T-helper 9 cell (primary cell): ENCODE results near the gene RBBP5.
"Not testable (repeated sequence)": the region's sequence is repeated elsewhere in the genome, so short reads cannot be mapped to it uniquely, and the experiment has no call there.

Experiments
- DNase-seq: peaks from one replicate; pipeline ENCODE4 v3.0.0-alpha.2; 2020
- total RNA-seq, 2 donors: gene quantifications; one replicate each; lab custom pipeline; 2026; lab: John Stamatoyannopoulos, UW

RBBP5 gene, protein sequence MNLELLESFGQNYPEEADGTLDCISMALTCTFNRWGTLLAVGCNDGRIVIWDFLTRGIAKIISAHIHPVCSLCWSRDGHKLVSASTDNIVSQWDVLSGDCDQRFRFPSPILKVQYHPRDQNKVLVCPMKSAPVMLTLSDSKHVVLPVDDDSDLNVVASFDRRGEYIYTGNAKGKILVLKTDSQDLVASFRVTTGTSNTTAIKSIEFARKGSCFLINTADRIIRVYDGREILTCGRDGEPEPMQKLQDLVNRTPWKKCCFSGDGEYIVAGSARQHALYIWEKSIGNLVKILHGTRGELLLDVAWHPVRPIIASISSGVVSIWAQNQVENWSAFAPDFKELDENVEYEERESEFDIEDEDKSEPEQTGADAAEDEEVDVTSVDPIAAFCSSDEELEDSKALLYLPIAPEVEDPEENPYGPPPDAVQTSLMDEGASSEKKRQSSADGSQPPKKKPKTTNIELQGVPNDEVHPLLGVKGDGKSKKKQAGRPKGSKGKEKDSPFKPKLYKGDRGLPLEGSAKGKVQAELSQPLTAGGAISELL
- 42.7 to 73.4 reads per million in 2 donors for total RNA-seq

DNA sequence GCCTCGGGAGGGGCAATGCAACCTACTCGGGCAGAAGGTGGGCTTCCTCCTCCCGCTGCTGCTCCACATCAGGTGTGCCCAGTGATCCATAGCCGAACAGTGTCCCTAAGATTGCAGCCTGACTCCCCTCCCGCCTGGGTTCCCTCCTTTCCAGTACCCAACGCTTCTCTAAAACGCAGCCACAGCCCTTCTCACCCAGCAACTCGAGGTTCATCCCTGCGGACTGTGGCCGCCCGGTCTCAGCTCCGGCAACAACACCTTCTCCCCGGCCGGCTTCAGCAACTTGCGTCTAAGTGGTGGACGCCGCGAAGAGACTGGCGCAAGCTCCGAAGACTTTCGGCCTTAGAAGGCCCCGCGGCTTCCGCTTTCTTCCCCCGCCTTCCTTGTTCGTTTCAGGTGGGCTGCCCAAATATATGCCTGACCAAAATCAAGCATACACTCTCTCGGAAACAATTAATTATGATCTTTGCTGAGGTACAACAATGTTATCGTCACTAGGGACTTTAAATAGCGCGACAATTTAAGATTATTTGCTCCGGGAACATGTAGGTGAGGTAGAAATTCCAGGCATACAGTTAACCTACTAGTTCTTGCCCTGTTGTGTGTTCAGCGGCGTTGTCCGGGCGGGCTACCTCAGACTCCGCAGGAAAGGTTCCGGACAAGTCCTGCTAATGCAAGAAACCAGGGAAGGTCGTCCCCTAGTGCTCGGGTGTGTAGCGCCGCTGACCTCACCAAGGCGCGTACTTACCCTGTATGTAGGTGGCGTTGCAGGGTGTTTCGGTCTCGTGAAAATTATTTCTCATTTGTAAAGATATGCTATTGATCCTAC is at the start of gene RBBP5:
TSS of gene RBBP5 (minus strand) at position 319 of the 829 bp plus-strand sequence. CDS start at position 214, 105 bp downstream.
- peak; percentile 88 for DNase-seq

DNA sequence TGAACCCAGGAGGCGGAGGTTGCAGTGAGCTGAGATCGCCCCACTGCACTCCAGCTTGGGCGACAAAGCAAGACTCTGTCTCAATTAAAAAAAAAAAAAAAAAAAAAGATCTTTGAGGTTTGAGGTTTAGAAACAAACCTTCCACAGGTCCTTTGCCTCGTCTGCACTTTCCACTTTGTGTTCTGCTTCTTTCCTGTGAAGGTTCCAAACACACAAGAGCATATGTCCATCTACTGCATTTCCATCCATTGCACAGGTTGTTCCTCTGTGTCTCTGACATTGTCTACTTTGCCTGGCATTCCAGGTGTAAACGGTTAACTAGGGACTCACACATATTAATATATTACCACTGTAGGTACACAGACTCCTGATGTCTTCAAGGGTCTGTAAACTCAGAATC is 49.6 kb upstream of the RBBP5 start:
- DNase-seq, result no peak

DNA sequence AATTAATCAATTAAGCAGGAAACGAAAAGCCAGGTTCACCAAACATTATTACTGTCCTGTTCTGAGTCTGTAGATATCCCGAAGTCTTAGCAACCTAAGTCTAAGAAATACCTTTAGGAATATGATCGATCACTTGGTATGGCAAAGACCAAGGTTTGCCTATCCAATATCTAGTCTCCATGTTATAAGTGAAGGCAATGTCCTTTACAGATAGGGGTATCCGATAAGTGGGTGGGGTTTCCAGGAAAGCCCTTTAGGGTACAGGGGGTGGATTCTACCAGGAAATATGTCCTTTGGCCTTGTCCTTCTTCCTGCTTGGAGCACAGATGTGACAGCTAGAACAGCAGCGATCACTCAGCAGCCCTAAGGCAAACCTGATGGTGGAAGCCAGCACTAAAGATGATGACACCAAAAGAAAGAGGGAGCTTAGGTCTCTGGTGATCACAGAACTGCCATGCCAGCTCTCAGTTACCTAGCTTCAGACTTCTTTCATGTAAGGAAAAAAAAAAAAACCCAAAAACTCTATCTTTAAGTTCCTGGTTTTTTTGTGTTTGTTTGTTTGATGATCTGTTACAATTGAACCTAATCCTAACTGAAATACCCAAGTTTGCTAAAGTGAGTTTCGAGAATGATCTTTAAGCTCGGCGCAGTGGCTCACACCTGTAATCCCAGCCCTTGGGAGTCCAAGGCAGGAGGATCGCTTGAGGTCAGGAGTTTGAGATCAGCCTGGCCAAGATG is 48.9 kb upstream of the RBBP5 start:
- DNase-seq, result no peak

DNA sequence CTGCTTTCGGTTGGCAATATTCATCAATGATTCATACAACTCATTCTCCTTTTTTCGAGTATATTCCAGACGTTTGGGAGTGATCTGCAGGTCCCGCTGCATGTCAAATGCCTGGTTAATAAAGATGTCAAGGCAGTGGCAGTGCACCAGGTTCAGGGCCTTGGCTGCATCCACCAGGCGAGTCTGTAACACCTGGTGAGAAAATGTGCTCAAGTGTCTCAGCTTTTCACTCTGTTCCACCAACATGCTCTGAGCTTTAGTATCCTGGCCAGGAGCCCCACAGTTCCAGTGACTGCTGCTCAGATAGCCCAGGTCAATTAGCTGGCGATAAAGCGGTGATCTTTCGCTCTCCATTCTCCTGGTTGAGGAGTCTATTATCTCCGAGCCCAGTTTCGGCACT is 47.5 kb upstream of the RBBP5 start:
- DNase-seq, result no peak

DNA sequence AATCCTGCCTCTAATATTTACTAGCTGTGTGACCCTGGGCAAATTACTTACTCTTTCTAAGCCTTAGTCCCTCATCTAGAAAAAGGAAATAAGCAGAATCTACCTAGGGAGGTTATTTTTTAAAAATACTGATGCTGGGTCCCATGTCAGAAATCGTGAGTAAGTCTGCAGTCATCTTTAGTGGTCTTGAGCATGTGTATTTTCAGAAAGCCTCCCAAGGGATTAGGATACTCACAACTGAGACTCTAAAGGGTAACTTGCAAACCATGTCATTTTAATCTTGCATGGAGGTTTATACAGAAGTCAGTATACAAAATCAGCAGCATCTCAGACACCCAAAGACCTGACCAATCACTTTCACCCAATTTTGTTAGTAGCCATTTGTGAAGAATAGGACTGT is 46.5 kb upstream of the RBBP5 start:
- no peak for DNase-seq

DNA sequence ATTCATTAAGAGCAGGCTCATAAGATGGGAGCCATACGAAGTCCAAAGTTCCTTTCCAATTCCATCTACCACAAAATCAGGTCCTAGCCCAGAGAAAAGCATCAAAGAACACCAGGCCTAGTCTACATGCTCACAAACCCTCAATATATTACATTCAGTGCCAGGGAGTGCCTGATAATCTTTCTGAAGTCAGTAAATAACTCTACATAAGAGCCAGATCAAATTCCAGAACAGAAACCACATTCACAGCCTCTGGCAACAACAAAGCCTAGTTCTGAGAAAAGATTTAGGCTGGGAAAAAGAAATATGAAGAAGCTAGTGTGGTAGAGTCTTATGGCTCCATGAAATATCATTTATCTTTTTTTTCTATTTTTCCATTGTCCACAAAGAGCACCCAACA is 40.5 kb upstream of the RBBP5 start:
- no peak for DNase-seq

DNA sequence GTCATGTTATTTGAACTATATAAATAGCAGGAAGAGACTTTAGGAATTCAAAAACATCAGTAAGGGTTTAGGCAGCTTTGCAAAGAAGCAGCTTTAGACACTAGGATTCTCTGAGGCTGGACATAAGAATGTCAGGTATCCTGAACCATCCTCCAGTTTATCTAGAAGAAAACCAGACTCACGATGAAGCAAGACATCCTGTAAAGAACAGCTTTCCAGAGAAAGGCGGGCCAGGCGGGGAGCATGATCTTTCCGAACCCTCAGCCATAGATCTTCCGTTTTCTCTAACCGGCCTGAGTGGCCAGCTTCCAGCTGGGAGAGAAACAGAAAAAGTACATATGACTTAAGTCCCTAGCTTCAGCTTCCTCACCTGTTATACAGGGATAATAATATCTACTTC is 39.3 kb upstream of the RBBP5 start:
- no peak for DNase-seq

DNA sequence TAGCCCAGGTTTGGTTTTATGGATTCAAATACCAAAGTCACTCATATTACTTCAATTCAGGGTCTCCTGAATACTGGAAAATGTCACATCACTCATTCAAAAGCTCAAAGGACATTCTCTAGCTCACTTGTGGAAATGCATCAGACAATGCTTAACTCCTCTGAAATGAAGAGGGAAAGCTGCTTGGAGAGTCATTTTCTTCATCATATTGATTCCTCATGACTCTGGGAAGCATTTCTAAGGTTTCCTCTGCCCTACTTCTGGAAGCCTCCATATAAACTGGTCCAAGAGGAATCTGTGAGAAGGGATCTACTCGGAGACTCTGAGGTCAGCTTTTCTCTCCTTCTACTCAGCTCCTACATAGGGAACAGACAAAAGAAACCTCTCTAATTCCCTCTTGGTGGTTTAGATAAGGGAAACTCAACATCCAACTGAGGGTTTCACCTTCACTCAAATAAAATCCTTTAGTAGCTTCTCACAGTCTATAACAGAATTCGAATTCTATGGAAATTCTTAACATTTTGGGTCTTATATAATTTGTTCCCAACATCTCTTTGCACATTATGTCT is 36.4 kb upstream of the RBBP5 start:
- DNase-seq, result no peak

DNA sequence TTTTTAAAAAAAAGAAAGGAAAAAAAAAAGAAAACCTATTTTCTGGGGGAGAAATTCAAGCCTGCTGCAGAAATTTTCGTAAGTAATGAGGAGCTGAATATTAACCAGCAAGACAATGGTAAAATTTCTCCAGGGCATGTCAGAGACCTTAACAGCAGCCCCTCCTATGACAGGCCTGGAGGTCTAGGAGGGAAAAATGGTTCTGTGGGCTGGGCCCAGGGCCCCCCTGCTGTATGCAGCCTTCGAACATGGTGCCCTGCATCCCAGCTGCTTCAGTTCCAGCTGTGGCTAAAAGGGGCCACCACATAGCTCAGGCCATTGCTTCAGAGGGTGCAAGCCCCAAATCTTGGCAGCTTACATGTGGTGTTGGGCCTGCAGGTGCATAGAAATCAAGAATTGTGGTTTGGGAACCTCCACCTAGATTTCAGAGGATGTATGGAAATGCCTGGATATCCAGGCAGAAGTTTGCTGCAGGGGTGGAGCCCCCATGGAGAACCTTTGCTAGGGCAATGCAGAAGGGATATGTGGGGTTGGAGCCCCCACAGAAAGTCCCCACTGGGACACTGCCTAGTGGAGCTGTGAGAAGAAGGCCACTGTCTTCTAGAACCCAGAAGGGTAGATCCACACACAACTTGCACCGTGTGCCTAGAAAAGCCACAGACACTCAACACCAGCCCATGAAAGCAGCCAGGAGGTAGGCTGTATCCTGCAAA is 34.0 kb upstream of the RBBP5 start:
- not testable (repeated sequence) for DNase-seq

DNA sequence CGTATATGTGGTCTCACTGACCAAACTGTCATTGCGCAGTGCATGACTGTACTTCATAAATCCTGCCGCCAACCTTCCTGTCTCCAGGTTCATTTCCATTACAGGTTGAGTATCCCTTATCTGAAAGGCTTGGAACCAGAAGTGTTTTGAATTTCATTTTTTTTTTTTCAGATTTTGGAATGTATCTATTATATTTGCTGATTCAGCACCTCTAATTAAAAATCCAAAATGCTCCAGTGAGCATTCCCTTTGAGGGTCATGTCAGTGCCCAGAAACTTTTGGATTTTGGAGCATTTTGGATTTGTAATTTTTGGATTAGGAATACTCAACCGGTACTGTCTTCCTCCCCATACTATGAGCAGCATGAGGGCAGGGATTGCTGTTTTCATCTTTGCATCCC is 30.7 kb upstream of the RBBP5 start:
- DNase-seq, result no peak

DNA sequence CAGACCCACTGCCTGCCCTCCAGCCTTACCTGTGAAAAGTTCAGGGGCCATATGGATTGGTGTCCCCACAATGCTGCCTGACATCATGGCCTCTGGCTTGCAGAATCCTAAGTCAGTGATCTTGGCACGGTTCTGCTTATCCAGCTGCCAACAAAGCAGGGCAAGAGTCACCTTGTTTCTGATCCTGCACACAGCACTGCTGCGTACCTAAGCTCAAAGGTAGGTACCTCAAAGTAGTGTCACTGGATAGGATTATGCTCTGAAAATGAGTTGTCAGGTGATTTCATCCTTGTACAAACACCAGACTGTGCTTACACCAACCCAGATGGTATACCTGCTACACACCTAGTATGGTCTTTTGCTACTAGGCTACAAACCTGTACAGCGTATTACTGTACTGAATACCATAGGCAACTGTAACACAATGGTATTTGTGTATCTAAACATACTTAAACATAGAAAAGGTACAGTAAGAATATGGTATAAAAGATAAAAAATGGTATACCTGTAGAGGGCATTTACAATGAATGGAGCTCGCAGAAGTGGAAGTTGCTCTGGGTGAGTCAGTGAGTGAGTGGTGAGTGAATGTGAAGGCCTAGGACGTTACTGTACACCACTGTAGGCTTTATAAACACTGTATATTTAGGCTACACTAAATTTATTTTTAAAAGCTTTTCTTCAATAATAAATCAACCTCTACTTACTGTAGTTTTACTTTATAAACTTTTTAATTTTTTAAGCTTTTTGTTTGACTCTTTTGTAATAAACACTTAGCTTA is 29.1 kb upstream of the RBBP5 start:
- no peak for DNase-seq

DNA sequence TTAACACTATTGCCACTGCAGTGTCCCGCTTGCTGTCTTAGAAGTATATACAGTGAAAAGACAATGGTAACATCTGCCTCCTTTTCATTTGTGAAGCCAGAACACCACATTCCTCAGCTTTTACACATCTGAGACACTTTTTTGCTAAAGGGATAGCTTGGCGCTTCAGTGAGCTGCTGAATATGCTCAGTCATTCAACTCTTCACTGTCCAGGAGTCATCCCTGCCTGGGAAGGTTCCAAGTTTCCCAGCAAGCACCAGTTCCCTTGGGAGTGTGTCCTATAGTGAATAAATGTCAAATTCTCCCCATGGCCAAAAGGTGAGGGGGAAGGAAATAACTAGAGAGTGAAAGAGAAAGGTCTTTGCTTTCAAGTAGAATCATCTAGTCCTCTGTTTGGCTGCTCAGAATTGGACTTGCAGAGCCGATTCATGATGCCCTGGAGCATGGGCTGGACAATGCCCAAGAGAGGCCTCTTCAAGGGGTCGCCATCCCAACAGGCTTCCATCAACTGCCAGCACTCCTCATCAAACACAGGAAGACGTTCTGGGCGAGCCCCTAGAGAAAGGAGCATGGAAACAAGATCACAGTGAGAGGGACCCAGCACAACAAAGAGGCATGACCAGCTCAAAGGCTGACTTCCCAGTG is 25.5 kb upstream of the RBBP5 start:
- DNase-seq, result no peak

DNA sequence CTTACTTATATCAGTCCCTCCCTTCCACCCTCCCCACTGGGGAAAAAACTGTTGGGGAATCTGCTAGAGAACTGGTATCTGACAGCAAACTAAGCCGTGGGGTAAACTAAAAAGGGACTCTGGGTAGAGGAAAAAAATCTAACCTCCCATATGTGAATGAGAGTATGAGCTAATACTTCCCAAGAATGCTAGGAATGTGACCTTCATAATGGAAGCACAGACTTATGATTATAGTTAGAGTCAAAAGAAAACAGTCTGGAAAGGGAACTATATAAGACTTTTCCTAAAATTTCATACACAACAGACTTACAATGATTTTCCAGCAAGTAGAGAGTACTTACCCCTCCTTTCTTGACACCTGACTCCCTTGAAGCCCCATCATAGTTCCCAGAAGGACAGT is 23.0 kb upstream of the RBBP5 start:
- DNase-seq, result no peak

DNA sequence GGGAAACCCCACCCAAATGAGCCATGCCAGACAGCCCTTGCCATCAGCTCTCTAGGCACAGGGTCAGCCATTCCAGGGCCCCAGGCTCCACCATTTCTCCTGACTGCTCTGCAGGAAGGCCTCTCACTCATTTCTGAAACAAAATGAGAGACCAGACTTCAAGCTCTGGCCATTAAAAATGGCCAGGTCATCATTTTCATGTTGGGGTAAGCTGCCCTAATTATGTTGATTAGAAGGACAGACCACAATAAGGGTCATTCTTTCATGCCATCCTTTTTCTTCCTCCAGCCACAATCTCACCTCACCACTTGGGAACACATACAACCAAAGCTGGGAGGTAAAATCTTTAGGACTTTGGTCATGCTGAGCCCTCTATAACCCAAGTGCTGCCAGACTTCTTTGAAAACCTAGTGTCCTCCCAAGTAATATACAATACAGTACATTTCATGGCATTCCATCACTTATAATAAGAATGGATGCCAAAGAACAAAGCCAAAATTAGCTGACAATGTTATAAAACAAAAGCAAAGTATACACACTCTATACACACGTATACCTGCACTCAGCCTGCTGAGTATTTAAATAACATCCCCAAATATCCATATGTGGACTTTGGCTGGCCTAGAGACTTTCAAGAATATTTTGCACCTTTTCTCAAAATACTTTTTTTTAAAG is 22.4 kb upstream of the RBBP5 start:
- DNase-seq, result no peak

DNA sequence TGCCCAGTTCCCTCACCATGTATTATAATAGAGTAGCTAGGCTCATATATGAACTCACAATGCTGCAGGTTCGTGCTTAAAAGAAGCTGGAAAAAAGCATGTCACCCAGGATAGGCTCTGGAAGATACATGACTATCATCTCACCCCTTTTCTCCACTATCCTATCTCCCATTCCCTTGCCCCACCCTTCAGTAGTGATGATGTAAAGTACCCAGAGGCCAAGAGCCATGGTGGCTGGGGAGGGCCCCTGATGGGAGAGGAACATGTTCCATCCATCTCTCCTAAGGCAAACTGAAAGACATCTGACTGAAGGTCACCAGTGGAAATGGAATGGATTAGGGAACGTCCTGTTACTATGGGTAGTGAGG is 20.3 kb upstream of the RBBP5 start:
- DNase-seq, result no peak

DNA sequence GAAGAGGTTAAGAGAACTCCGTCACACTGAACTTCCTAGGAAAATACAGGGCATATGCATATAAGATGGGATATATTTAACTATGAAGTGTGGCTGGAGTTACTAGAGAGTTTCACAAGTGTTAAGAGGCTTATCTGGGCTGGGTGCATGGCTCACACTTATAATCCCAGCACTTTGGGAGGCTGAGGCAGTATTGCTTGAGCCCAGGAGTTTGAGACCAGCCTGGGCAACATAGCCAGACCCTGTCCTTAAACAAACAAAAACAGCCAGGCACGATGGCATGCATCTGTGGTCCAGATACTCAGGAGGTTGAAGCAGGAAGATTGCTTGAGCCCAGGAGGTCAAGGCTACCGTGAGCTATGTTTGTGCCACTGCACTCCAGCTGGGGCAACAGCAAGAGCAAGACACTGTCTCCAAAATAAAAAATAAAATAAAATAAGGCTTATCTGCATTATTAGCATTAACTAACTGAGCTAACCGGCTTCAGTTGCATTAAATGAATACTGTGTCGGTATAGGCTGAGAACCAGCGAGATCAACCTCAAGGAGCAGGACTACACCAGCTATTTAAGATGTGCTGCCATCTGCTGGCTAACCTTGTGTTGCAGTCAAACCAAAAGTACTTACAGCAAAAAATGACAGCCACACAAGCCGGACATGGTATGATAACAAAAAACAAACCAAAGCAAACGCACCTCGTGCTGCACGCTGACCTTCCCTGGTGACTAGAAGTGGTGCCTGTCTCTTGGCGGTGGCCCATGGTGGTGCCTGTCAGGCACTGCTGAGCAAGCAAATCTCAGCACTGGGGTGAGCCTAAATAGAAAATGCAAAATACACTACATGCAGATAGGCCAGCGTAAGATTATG is 19.7 kb upstream of the RBBP5 start:
- peak; percentile 66 for DNase-seq

DNA sequence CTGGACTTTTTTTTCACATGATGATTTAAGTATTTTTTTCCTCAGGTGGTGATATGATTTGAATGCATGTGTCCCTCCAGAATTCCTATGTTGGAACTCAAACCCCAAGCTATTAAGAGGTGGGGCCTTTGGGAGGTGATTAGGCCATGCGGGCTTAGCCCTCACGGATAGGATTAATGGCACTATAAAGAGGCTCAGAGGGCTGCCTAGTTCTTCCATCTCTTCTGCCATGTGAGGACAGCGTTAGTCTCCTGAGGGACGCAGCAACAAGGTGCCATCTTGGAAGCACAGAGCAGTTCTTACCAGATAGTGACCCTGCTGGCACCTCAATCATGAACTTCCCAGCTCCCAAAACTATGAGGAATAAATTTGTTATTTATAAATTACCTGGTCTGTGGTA is 18.3 kb upstream of the RBBP5 start:
- no peak for DNase-seq

DNA sequence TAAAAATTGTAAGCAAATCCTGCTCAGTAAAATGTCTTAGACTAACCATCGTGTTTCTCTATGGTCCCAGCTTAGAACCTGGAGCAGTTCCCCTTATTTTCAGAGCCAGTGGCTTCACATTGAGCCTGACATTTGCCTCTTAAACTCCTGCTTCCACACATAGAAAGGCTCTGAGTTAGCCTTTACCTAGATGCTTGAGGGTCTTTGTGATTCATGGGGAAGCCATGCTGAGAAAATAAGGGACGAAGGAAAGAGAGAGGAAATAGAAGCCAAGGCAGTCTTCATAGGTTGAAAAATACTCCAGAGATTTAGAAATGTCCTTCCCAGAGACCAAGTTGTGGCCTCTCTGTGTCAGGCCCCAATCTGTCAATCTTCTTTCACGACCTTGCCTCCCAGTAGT is 16.1 kb upstream of the RBBP5 start:
- DNase-seq, result no peak

DNA sequence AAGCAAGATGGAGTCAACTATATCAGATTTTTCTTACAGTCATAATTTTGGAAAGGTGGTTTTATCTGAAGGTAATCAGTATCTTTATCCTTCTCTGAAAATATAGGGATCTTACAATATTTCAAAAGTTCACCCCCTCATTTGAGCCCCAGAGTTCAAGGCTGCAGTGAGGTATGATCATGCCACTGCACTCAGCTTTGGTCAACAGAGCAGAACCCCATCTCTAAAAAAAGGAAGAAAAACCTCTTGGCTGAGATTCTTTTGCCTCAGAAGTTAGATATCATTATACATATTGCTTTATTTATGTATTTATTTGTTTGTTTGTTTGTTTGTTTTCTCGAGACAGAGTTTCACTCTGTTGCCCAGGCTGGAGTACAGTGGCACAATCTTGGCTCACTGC is 11.5 kb upstream of the RBBP5 start:
- no peak for DNase-seq
